Ovary (tissue), 9 donors: ENCODE results near the gene AGXT. TPM values are rescaled to one million over a fixed set of nuclear protein-coding genes. Genes with fewer than 3 reads are reported as not detected.
A peak's percentile ranks its signal among the peaks of the same experiment; 100 is the strongest.

Experiments used
- DNase-seq, 5 donors: peaks; one replicate each; pipeline ENCODE4 v3.0.0-alpha.2; 2019 to 2020
- H3K27ac ChIP-seq, 2 donors: fragments of 200-600 bp; one replicate each; pipeline versions ENCODE4 v1.5.1 to v1.8.0; 2019 to 2022
- H3K27me3 ChIP-seq: fragments of 200-600 bp; one replicate; pipeline ENCODE4 v1.8.0; 2022
- H3K36me3 ChIP-seq: fragments of 200-600 bp; sonication (generic); one replicate; pipeline ENCODE4 v1.5.1; 2019
- H3K4me1 ChIP-seq: one replicate; pipeline ENCODE4 v1.8.1; 2013; ENCODE audit warnings: mild to moderate bottlenecking, moderate library complexity; ENCODE audit not compliant: insufficient read depth
- H3K4me3 ChIP-seq: fragments of 200-600 bp; sonication (generic); one replicate; pipeline ENCODE4 v1.5.1; 2017
- H3K9me3 ChIP-seq, 2 donors: fragments of 200-600 bp in 1 of 2; sonication (generic) in 1 of 2; one replicate each; pipeline versions ENCODE4 v1.5.1 to v1.8.1; 2013 to 2019; ENCODE audit warnings: mild to moderate bottlenecking in 1 of 2, moderate library complexity in 1 of 2
- EP300 ChIP-seq: sonication (generic); formaldehyde crosslinking; IDR thresholded peaks from one replicate; pipeline ENCODE4 v1.6.1; 2017; ENCODE audit warnings: antibody characterized with exemption
- POLR2A ChIP-seq: fragments of 450-650 bp; IDR thresholded peaks from one replicate; pipeline ENCODE4 v1.6.1; 2017; ENCODE audit warnings: antibody characterized with exemption, mild to moderate bottlenecking, moderate library complexity
- WGBS, 3 donors: extraction: QIAGEN DNeasy Blood & Tissue Kit in 1 of 3; methylation state at CpG; one replicate each; pipeline versions ENCODE4 v1.1.5 to v1.1.7; 2013 to 2017; 5-methylcytosine and 5-hydroxymethylcytosine counted together
- intact Hi-C, 4 donors: fragments of 100-400 bp; cut with DNase I; formaldehyde crosslinking; loops; one replicate each; pipeline versions ENCODE4 v1.11.0 to v1.15.1; 2022 to 2023
- polyA plus RNA-seq, 2 donors: library from polyadenylated mRNA; stranded (reverse); fragments of 200-250 nt in 1 of 2; fragments of 350-450 nt in 1 of 2; fragmentation: Illumina TruSeq in 1 of 2; extraction: RNeasy Lipid Tissue Mini Kit (QIAGEN cat#74804) in 1 of 2; gene quantifications; one replicate each; pipeline ENCODE4 v1.2.3, GENCODE V29; 2013 to 2014
- total RNA-seq, 7 donors: library from RNA; depleted of rRNA in 2 of 7; stranded (reverse); fragments of >200 nt in 2 of 7; fragmentation: NEBNext Ultra II Directional in 3 of 7; extraction: Animal tissue kit (Norgen Biotek cat#: 25700) in 3 of 7; gene quantifications; one replicate each; pipeline versions ENCODE4 v1.1.0 to v1.2.4, GENCODE V29; 2016 to 2023
- TF ChIP-seq, protein P1 (sequence below), 3 donors: fragments of 450-650 bp in 2 of 3; fragments of 200-600 bp in 1 of 3; IDR thresholded peaks; one replicate each; pipeline versions ENCODE4 v1.5.1 to v1.8.0; 2016 to 2022; ENCODE audit warnings: antibody characterized with exemption in 3 of 3, mild to moderate bottlenecking in 1 of 3
- donor health status: DM: no; HTN: no; CAD: no; lungs with moderate emphysema.
- donor health status: DM: no; HTN: no; CAD: no.
- donor health status: Bipolar disorder and iron deficiency.
- donor health status: DM: yes; HTN: yes; CAD: no.
- donor health status: DM: no; HTN: no; CAD: no.
- donor health status: DM: yes; HTN: yes; CAD: no.

Gene AGXT
- total and polyA plus RNA-seq, 9 donors: 0.04 to 0.79 (median 0.25) TPM; not detected in 6

DNA sequence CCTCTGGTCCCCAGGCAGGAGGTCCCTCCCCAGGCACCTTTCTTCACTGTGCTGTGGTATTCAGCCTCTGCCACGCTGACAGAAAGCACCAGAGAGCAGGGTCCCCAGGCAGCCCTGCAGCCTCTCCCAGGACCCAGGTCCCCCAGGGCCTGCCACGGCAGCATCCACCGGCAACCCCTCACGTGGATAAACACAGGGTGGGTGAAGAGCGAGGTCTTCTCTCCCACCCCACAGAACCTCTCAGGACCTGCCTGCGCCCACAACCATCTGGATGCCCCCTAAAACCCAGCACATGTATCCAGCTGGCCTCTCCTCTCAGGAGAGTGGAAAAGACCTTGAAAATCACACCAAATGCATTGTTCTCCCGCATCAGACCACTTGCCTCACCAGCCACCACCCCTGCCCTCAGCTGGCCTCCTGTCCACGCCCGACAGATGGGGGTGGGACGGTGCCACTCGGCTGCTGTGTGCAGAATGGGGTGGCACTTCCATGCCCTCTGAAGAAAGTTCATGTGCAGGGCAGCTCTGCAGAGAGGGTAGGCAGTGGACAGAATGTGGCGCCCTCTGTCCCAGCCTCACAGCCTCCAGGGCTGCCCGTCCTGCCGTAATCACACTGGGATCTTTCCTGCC lies 33.5 kb downstream of the AGXT start:
- TF ChIP-seq, protein P1, sequence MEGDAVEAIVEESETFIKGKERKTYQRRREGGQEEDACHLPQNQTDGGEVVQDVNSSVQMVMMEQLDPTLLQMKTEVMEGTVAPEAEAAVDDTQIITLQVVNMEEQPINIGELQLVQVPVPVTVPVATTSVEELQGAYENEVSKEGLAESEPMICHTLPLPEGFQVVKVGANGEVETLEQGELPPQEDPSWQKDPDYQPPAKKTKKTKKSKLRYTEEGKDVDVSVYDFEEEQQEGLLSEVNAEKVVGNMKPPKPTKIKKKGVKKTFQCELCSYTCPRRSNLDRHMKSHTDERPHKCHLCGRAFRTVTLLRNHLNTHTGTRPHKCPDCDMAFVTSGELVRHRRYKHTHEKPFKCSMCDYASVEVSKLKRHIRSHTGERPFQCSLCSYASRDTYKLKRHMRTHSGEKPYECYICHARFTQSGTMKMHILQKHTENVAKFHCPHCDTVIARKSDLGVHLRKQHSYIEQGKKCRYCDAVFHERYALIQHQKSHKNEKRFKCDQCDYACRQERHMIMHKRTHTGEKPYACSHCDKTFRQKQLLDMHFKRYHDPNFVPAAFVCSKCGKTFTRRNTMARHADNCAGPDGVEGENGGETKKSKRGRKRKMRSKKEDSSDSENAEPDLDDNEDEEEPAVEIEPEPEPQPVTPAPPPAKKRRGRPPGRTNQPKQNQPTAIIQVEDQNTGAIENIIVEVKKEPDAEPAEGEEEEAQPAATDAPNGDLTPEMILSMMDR (IDR thresholded peaks at IDR 0.05): no peak
- no peak for TF ChIP-seq POLR2A
- TF ChIP-seq EP300: no peak
- Histone ChIP-seq H3K9me3 (no peaks in the 10 kb centered on the region), H3K27ac (no peak overlapping the region), H3K4me1 (no peaks in the 10 kb centered on the region), H3K27me3 (no peaks in the 10 kb centered on the region), H3K36me3 (no peaks in the 10 kb centered on the region), H3K4me3 (no peak overlapping the region)
- DNase-seq: peak in 1 of 5 donors; percentile 6
- intact Hi-C loops: no loop called here
- WGBS, 3 donors: 74 to 85% (median 78%) methylated on average over 13 to 14 of the region's 14 CpGs

DNA sequence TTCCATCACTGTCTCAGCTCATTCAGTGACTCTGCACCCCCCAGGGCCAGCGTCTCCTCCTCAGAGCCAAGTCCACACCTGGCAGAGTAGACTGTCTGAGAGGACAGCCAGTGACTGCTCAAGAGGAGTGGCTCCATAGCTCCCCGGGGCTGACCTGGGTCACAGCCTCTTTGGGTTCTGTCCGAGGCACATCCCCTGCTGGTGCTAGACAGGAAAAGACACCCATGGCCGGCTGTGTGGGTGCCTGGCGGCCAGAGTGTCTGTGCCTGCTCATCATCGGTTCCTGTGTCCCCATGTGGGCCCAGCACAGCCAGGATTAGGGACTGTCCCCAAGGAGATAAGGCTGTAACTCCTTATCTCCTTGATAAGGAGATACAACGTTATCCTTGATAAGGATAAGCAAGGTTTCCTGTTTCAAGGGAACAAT lies 34.0 kb downstream of the AGXT start:
- peak in 1 of 5 donors; percentile 13 for DNase-seq
- no peaks in the 10 kb centered on the region for H3K9me3 ChIP-seq
- no peaks in the 10 kb centered on the region for H3K4me1 ChIP-seq
- no peaks in the 10 kb centered on the region for H3K27me3 ChIP-seq
- 66 to 74% (median 70%) methylated on average over 7 of the region's 7 CpGs for WGBS, 3 donors
- intact Hi-C loops: no loop called here
- H3K4me3 ChIP-seq: no peak overlapping the region
- TF ChIP-seq POLR2A: no peak
- no peak for TF ChIP-seq EP300
- TF ChIP-seq, protein P1 (IDR thresholded peaks at IDR 0.05): no peak
- no peaks in the 10 kb centered on the region for H3K36me3 ChIP-seq
- no peak overlapping the region for H3K27ac ChIP-seq

DNA sequence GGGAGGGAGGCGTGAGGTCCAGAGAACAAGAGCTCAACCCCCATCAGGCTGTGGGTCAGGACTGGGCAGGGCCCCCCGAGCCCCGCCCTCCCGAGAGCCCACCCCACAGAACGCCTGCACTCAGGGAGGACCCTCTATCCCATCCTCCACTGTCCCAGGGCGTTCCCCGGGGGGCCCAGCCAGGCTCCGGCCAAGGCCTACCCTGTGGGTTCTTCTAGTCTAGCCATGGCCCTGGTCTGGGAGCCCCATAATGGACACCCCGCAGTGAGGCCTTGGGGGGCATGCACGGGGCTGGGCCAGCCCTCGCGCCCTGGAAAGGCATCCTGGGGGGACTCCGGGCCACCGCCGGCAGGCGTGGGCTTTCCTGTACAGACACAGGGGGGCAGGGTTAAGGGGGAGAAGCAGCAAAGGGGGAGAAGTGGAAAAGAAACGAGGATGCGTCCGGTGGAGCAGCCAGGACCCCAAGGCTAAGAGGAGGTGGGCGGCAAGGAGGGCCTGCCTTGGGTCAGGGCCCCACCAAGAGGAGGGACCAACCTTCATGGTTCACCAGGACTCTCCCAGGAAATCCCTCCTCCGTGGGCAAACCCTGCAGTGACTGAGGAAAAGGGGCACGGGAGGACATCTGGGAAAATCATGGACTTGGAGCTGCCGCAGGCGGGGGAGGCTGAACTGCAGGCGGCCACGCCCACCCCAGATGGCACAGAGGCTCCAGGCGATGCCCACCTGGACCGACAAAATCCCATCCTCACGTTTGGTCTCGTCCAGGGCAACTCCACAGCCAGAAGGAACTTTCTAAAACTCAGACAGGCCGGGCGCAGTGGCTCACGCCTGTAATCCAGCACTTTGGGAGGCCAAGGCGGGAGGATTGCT lies 34.8 kb downstream of the AGXT start:
- H3K9me3 ChIP-seq: no peaks in the 10 kb centered on the region
- H3K27me3 ChIP-seq: no peaks in the 10 kb centered on the region
- H3K4me3 ChIP-seq: no peak overlapping the region
- H3K27ac ChIP-seq: no peak overlapping the region
- DNase-seq: peak in 2 of 5 donors; percentile 9 to 28
- no peaks in the 10 kb centered on the region for H3K36me3 ChIP-seq
- WGBS, 3 donors: 88 to 90% (median 88%) methylated on average over 33 to 34 of the region's 34 CpGs
- intact Hi-C loops: no loop called here
- H3K4me1 ChIP-seq: no peaks in the 10 kb centered on the region
- TF ChIP-seq EP300 (no peak), POLR2A (no peak)
- TF ChIP-seq, protein P1 (IDR thresholded peaks at IDR 0.05): no peak

DNA sequence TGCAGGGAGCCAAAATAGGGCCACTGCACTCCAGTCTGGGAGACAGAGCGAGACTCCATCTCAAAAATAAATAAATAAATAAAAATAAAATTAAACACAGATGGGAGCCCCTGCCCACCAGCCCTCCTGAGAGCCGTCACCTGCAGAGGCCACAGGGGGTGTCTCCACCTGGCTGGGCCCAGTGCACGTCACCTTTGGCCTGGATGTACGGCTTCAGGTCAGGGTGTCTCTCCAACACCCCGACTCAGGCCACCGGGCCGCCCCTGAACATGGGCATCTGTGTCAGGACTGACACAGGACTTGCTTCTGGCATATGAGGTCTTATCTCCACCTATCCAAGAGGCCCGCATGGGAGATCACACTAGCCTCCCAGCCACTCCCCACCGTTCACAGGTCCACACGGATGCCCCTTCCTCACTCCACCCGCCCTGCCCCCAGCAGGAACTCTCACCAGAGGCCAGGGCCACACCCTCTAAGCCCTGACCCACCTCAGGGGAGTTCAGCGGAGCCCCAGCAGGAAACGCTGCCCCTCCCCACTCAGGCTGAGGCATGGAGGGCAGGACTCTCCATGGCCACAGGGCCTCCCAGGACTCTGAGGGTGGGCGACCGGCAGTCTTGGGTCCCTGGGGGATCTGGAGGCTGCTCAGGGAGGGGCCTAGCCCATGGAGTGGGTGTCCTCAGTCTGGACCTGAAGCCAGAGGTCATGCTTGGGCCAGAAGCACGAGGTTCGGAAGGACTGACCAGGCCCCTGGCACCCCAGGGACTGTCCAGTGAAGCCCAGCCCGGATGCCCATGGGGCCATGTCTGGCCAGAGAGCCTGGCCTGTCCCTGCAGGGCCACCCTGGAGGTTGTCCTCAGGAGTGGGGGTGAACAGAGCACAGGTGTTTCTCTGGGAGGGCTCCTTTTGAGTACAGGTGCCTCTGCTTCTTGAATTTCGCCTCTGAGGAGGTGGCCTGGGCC lies 35.9 kb downstream of the AGXT start:
- TF ChIP-seq POLR2A (no peak), EP300 (no peak)
- TF ChIP-seq, protein P1 (IDR thresholded peaks at IDR 0.05): no peak
- 84 to 89% (median 85%) methylated on average over 17 to 19 of the region's 19 CpGs for WGBS, 3 donors
- Histone ChIP-seq H3K9me3 (no peaks in the 10 kb centered on the region), H3K36me3 (no peaks in the 10 kb centered on the region), H3K27me3 (no peaks in the 10 kb centered on the region), H3K4me1 (no peaks in the 10 kb centered on the region), H3K27ac (no peak overlapping the region), H3K4me3 (no peak overlapping the region)
- peak in 2 of 5 donors; percentile 9 to 26 for DNase-seq
- intact Hi-C loops: no loop called here
